Glutamatergic neuron (in vitro differentiated cells): ENCODE measurements around the gene LYPD6B. TPM values are rescaled to one million over a fixed set of nuclear protein-coding genes. Genes with fewer than 3 reads are reported as not detected.

Experiments
- DNase-seq: peaks from one replicate; pipeline ENCODE4 v3.0.0; 2022
- H3K27ac Mint-ChIP-seq: one replicate; pipeline ENCODE4 v1.8.0; 2020; ENCODE audit warnings: mild to moderate bottlenecking, mixed read lengths, inconsistent platforms; ENCODE audit not compliant: unreplicated experiment
- H3K27me3 Mint-ChIP-seq: one replicate; pipeline ENCODE4 v1.8.0; 2020; ENCODE audit warnings: mild to moderate bottlenecking, moderate library complexity, mixed read lengths, inconsistent platforms; ENCODE audit not compliant: unreplicated experiment
- H3K36me3 Mint-ChIP-seq: one replicate; pipeline ENCODE4 v1.8.0; 2020; ENCODE audit warnings: mild to moderate bottlenecking, mixed read lengths, inconsistent platforms; ENCODE audit not compliant: unreplicated experiment
- H3K4me1 Mint-ChIP-seq: one replicate; pipeline ENCODE4 v1.8.0; 2020; ENCODE audit warnings: mild to moderate bottlenecking, low read depth, mixed read lengths, inconsistent platforms; ENCODE audit not compliant: unreplicated experiment
- H3K4me3 Mint-ChIP-seq: one replicate; pipeline ENCODE4 v1.8.0; 2020; ENCODE audit warnings: mild to moderate bottlenecking, mixed read lengths, inconsistent platforms; ENCODE audit not compliant: unreplicated experiment
- H3K9me3 Mint-ChIP-seq: one replicate; pipeline ENCODE4 v1.8.0; 2020; ENCODE audit warnings: mild to moderate bottlenecking, moderate library complexity, mixed read lengths, inconsistent platforms; ENCODE audit not compliant: unreplicated experiment
- total RNA-seq: library from RNA; stranded (reverse); fragmentation: NEBNext Ultra II Directional; extraction: Animal tissue kit (Norgen Biotek cat#: 25700); gene quantifications from one replicate; pipeline ENCODE4 v1.2.1, GENCODE V29; 2021; ENCODE audit not compliant: unreplicated experiment
- TF ChIP-seq, protein P1 (sequence below): fragments of 200-600 bp; sonication (generic); IDR thresholded peaks from one replicate; pipeline ENCODE4 v1.5.0; 2021; ENCODE audit not compliant: partially characterized antibody, unreplicated experiment

The LYPD6B gene
- total RNA-seq, 1 donor from 2014 or later: 0.69 TPM

DNA sequence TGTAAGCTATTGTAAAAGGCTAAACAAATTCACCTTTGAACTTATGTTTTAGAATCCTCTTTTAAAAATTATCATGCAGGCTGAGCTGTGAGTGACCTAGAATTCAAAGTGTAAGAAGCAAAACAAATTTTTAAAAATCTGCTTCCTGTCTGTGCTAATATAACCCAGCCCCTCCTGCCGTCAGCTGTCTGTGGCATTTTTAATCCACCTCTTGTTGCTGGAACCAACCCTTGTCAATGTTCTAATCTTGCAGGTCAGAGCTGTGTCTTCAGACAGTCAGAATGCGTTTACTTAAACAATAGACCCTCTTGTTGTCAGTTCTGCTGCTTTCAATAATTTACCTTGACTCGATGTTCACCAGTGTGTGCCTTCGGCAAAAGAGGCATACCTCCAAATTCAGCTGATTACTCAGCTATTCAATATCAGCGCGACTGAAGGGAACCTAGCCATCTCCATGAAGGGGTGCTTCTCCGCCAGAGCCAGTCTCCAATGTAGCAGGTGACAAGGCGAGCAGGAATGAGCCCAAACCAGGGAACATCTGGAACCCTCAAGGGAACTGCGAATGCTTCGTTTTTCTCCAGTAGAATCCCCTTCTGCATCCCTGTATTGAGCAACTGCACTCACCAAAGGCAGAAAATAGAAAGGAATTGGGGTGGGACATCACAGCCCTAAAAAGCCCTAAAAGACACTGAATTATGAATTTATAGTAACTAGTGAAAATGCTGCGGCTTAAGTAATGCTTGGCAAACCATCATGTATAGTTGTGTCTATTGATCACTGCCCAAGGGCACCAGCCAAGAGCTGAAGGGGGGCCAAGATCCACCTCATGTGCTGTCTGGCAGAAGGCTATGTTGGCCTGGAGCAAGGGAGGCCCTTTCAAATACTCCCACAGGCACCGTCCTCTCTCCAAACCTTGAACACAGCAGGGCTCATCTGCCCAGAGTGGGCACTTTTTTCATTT is 62.5 kb downstream of the LYPD6B start:
- Mint-ChIP-seq H3K4me1 (peaks cover 8% of the 10 kb centered on the region), H3K36me3 (no peaks in the 10 kb centered on the region), H3K4me3 (no peak overlapping the region), H3K27me3 (peaks cover 4% of the 10 kb centered on the region), H3K9me3 (no peaks in the 10 kb centered on the region), H3K27ac (no peak overlapping the region)
- TF ChIP-seq, protein P1, sequence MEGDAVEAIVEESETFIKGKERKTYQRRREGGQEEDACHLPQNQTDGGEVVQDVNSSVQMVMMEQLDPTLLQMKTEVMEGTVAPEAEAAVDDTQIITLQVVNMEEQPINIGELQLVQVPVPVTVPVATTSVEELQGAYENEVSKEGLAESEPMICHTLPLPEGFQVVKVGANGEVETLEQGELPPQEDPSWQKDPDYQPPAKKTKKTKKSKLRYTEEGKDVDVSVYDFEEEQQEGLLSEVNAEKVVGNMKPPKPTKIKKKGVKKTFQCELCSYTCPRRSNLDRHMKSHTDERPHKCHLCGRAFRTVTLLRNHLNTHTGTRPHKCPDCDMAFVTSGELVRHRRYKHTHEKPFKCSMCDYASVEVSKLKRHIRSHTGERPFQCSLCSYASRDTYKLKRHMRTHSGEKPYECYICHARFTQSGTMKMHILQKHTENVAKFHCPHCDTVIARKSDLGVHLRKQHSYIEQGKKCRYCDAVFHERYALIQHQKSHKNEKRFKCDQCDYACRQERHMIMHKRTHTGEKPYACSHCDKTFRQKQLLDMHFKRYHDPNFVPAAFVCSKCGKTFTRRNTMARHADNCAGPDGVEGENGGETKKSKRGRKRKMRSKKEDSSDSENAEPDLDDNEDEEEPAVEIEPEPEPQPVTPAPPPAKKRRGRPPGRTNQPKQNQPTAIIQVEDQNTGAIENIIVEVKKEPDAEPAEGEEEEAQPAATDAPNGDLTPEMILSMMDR: no peak
- DNase-seq: no peak

DNA sequence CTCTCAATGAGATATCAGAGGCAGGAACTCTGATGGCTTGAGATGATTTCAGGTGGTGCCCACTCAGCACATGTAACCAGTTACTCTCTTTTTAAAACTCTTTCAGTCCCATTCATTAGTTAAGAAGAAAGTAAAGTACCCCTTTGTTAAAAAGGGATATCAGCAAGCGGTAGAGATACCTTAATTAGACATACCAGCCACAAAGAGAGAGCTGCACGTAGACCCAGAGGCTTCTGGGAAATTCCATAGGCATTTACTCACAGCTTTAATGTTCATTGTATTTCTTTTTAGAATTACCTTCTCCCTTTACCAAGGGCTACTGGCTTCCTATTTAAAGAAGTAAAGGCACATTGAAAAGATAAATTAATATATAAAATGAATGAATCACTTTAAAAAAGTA is 63.3 kb downstream of the LYPD6B start:
- Mint-ChIP-seq H3K4me1 (peaks cover 8% of the 10 kb centered on the region), H3K9me3 (no peaks in the 10 kb centered on the region), H3K4me3 (no peak overlapping the region), H3K27ac (no peak overlapping the region), H3K36me3 (no peaks in the 10 kb centered on the region), H3K27me3 (peaks cover 4% of the 10 kb centered on the region)
- DNase-seq: no peak
- TF ChIP-seq, protein P1: no peak

DNA sequence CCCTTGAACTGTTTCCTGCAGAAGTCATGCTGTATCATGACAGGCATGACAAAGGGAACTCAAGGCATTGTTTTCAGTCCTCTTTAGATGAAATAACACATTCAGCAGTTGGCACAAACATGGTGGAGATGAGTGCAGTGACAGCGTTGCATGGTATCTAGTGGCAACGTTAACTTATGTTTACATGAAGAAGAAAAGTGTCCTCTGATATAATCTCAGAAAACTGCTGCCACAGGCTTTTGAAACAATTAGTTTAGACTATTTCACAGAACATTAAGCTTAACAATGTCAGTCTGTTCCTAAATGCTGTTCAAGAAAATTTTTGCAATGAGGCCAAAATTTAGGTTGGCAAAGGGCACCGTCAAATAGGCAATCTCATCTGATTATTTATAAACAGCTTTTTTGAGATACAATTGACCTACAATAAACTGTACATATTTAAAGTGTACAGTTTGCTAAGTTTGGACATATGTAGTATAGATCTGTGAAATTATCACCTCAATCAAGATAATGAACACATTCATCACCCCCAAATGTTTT is 64.7 kb downstream of the LYPD6B start:
- no peak overlapping the region for H3K4me3 Mint-ChIP-seq
- peaks cover 8% of the 10 kb centered on the region for H3K4me1 Mint-ChIP-seq
- H3K27me3 Mint-ChIP-seq: peaks cover 4% of the 10 kb centered on the region
- peaks cover 4% of the 10 kb centered on the region for H3K36me3 Mint-ChIP-seq
- no peak overlapping the region for H3K27ac Mint-ChIP-seq
- TF ChIP-seq, protein P1: no peak
- DNase-seq: no peak
- no peaks in the 10 kb centered on the region for H3K9me3 Mint-ChIP-seq

DNA sequence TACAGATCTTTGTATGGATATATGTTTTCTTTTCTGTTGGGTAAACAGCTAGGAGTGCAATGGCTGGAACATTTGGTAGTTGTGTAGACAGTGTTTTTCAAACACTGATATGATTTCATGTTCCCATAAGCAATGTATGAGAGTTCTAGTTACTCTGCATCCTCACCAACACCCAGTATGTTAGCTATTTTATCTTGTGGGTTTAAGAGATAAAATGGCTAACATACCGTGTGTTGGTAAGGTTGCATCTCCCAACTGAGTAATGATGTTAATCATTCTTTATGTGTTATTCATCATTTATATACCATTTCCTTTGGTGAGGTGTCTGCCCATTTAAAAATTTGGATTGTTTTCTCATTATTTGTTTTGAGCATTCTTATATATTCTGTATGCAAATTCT is 65.7 kb downstream of the LYPD6B start:
- Mint-ChIP-seq H3K4me1 (peaks cover 8% of the 10 kb centered on the region), H3K27ac (no peak overlapping the region), H3K4me3 (no peak overlapping the region), H3K27me3 (peaks cover 4% of the 10 kb centered on the region), H3K9me3 (no peaks in the 10 kb centered on the region), H3K36me3 (peaks cover 6% of the 10 kb centered on the region)
- TF ChIP-seq, protein P1: no peak
- DNase-seq: no peak

DNA sequence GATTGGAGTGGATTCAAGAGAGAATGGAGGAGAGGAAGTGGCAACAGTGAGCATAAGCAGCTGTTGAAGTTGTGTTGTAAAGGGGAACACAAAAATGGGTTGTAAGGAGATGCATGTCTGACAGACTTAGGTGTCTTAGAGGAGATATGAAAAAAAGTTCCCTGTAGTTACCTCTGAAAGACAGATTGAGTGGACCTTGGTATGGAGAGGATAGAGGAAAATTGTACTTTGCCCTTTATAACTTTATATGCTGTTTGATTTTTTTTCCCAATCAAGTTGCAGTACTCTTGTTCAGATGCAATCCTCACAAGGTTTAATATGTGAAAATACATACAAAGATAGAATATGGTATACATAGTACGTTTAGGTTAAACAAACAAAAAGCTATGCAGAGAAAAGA is 73.6 kb downstream of the LYPD6B start:
- TF ChIP-seq, protein P1: no peak
- Mint-ChIP-seq H3K9me3 (no peaks in the 10 kb centered on the region), H3K4me1 (no peaks in the 10 kb centered on the region), H3K4me3 (no peak overlapping the region), H3K36me3 (peaks cover 6% of the 10 kb centered on the region), H3K27me3 (peaks cover 2% of the 10 kb centered on the region), H3K27ac (no peak overlapping the region)
- no peak for DNase-seq
